ENCODE results near the gene PARD6G. TPM values are rescaled to one million over a fixed set of nuclear protein-coding genes. Genes with fewer than 3 reads are reported as not detected.
"Not testable (repeated sequence)": the region's sequence is repeated elsewhere in the genome, so short reads cannot be mapped to it uniquely, and the experiment has no call there.

PARD6G gene
- polyA plus RNA-seq, 3 donors, result 30.2 to 31.0 (median 31.0) TPM

GRCh38 chr18:80241919-80242777 is 5.2 kb downstream of the PARD6G start:
- DNase-seq (ENCODE audit: low read depth in 3 of 3, low spot score in 2 of 3), result no peak

GRCh38 chr18:80239830-80240229 is 7.5 kb downstream of the PARD6G start:
- DNase-seq (ENCODE audit: low read depth in 3 of 3, low spot score in 2 of 3), result no peak

GRCh38 chr18:80238651-80239260 is 8.6 kb downstream of the PARD6G start:
- no peak for DNase-seq (ENCODE audit: low read depth in 3 of 3, low spot score in 2 of 3)

- not testable (repeated sequence) for DNase-seq (ENCODE audit: low read depth in 3 of 3, low spot score in 2 of 3)
Measured at GRCh38 chr18:80237519-80237918, 9.8 kb downstream of the PARD6G start.

GRCh38 chr18:80234398-80234797 is 12.9 kb downstream of the PARD6G start:
- no peak for DNase-seq (ENCODE audit: low read depth in 3 of 3, low spot score in 2 of 3)

- DNase-seq (ENCODE audit: low read depth in 3 of 3, low spot score in 2 of 3), result no peak
Measured at GRCh38 chr18:80233899-80234298, 13.4 kb downstream of the PARD6G start.

GRCh38 chr18:80233201-80233835 is 14.0 kb downstream of the PARD6G start:
- no peak for DNase-seq (ENCODE audit: low read depth in 3 of 3, low spot score in 2 of 3)

GRCh38 chr18:80232710-80233109 is 14.6 kb downstream of the PARD6G start:
- DNase-seq (ENCODE audit: low read depth in 3 of 3, low spot score in 2 of 3), result no peak

GRCh38 chr18:80232030-80232429 is 15.3 kb downstream of the PARD6G start:
- no peak for DNase-seq (ENCODE audit: low read depth in 3 of 3, low spot score in 2 of 3)

GRCh38 chr18:80231616-80232015 is 15.7 kb downstream of the PARD6G start:
- no peak for DNase-seq (ENCODE audit: low read depth in 3 of 3, low spot score in 2 of 3)

GRCh38 chr18:80231151-80231550 is 16.2 kb downstream of the PARD6G start:
- DNase-seq (ENCODE audit: low read depth in 3 of 3, low spot score in 2 of 3), result no peak

- DNase-seq (ENCODE audit: low read depth in 3 of 3, low spot score in 2 of 3), result no peak
Measured at GRCh38 chr18:80229766-80230745, 17.3 kb downstream of the PARD6G start.

GRCh38 chr18:80229363-80229762 is 18.0 kb downstream of the PARD6G start:
- DNase-seq (ENCODE audit: low read depth in 3 of 3, low spot score in 2 of 3), result no peak

GRCh38 chr18:80228051-80228848 is 19.1 kb downstream of the PARD6G start:
- DNase-seq (ENCODE audit: low read depth in 3 of 3, low spot score in 2 of 3), result no peak

- DNase-seq (ENCODE audit: low read depth in 3 of 3, low spot score in 2 of 3), result no peak
Measured at GRCh38 chr18:80227472-80227871, 19.8 kb downstream of the PARD6G start.

GRCh38 chr18:80225685-80226084 is 21.6 kb downstream of the PARD6G start:
- no peak for DNase-seq (ENCODE audit: low read depth in 3 of 3, low spot score in 2 of 3)

- DNase-seq (ENCODE audit: low read depth in 3 of 3, low spot score in 2 of 3), result no peak
Measured at GRCh38 chr18:80223581-80224148, 23.6 kb downstream of the PARD6G start.

GRCh38 chr18:80219488-80219887 is 27.8 kb downstream of the PARD6G start:
- DNase-seq (ENCODE audit: low read depth in 3 of 3, low spot score in 2 of 3), result not testable (repeated sequence)

All from right renal cortex interstitium (tissue), 3 donors.